NCI-H226 (cell line): Measurements from ENCODE around the gene CRY1.
"Not testable (repeated sequence)": the region's sequence is repeated elsewhere in the genome, so short reads cannot be mapped to it uniquely, and the experiment has no call there.

Experiments
- DNase-seq: peaks from one replicate; pipeline ENCODE4 v3.0.0-alpha.2; 2015

The CRY1 gene

DNA sequence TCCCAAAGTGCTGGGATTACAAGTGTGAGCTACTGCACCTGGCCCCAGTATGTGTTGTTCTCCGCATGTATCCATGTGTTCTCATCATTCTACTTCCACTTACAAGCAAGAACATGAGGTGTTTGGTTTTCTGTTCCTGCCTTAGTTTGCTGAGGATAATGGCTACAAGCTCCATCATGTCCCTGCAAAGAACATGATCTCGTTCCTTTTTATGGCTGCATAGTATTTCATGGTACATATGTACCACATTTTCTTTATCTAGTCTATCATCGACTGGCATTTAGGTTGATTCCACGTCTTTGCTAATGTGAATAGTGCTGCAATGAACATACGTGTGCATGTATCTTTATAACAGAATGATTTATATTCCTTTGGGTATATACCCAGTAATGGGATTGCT is 97.2 kb downstream of the CRY1 start:
- DNase-seq, result not testable (repeated sequence)

DNA sequence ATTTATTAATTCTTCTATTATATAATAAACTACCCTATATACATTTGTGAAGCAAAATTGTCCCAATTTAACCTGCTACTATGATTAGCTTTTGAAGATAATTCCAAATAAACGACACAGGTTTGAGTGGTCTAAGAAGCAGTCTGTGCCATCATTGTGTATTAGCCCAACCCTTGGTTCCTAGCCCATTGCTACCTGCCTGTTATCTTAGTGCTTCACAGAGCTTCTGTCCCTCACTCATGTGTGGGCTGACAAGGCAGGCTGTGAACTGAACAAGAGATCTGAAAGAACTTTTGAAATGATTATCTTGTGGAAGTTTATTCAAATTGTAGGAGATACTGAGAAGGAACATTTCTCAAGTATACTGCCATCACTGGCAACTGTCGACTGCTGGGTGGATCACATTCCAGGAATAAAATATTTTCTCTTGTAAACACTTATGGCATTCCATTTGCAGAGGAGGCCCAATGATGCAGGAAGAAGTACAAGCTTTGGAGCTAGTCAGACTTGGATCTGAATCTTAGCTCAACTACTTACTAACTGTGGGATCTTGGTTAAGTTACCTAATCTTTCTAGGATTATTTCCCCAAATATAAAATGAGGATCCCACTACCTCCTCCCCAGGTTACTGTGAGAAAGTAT is 98.6 kb downstream of the CRY1 start:
- peak; percentile 42 for DNase-seq

- DNase-seq, result no peak
Measured at GRCh38 chr12:106987846-106988245, 105.5 kb downstream of the CRY1 start.

GRCh38 chr12:106986625-106987389 is 106.5 kb downstream of the CRY1 start, which contains the start of gene MTERF2:
MTERF2 (minus strand) TSS chr12:106987146; CDS start chr12:106978714, 8,432 bp downstream.
- peak; percentile 94 for DNase-seq

- DNase-seq, result no peak
Measured at GRCh38 chr12:106986135-106986534, 107.2 kb downstream of the CRY1 start.

GRCh38 chr12:106985479-106985878 is 107.9 kb downstream of the CRY1 start:
- DNase-seq, result no peak

DNA sequence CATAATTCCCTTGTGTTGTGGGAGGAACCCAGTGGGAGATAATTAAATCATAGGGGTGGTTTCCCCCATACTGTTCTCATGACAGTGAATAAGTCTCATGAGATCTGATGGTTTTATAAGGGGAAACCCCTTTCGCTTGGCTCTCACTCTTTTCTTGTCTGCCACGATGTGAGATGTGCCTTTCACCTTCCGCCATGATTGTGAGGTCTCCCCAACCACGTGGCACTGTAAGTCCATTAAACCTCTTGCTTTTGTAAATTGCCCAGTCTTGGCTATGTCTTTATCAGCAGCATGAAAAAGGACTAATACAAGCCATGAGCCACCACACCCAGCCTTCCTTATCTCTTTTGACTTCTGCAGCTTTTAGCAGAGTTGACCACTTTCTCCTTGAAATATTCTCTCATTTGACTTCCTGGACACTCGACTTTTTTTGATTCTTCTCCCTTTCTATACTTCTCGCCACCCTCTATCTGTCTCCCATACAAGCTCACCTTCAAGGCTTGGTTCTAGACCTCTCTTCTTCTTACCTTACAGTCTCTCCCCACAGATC is 108.7 kb downstream of the CRY1 start:
- DNase-seq, result no peak

GRCh38 chr12:106982229-106982628 is 111.1 kb downstream of the CRY1 start:
- DNase-seq, result no peak

GRCh38 chr12:106981788-106982187 is 111.6 kb downstream of the CRY1 start:
- DNase-seq, result no peak

GRCh38 chr12:106980944-106981343 is 112.4 kb downstream of the CRY1 start:
- no peak for DNase-seq

GRCh38 chr12:106978035-106978800 is 115.1 kb downstream of the CRY1 start:
- peak; percentile 51 for DNase-seq

DNA sequence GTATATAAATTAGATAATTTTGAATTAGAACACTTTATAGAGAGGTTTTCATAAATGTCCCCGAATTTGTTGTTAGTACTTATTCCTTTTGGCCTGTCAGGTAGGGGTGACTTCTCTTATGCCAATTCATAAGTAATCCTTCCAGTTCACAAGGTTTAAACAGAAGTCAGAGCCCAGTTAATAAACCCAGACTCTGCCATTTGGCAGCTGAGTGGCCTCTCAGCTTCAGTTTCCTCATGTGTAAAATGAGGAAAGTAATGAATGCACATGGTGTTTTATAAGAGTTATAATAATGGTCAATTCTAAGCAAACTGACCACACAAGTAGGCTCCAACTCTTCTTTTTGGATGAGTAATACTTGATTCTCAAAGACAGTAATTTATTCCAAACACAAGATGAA is 116.7 kb downstream of the CRY1 start:
- no peak for DNase-seq

DNA sequence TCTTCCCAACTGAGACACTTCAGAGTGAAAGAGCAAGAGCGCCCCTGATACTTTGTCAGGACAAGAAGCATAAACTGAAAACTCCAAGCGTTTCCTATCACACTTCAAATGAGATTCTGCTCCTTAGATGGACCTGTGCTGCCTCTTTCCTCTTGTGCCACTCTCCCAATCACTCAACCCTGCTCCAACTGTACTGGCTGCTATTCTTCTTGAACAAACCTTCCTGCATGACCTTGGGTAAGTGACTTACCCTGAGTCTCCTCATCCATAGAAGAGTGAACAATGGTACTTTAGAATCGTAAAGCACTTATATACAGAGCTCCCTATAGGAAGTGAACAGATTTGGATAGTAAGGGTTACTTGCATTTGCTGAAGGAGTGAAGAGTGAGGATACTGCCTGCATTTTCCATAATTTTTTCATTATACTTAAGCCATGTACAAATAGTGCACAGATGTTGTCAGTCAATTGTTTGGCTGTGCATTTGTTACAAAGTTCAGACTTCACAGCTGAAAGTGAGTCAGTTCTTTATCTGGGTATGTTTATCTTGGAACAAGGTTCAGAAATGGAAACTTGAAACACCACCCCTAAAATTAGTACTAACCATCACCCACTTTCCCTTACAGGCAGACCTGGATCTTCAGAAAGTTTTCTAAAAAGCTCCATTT is 117.2 kb downstream of the CRY1 start:
- peak; percentile 58 for DNase-seq

GRCh38 chr12:106975098-106975497 is 118.3 kb downstream of the CRY1 start:
- DNase-seq, result no peak

DNA sequence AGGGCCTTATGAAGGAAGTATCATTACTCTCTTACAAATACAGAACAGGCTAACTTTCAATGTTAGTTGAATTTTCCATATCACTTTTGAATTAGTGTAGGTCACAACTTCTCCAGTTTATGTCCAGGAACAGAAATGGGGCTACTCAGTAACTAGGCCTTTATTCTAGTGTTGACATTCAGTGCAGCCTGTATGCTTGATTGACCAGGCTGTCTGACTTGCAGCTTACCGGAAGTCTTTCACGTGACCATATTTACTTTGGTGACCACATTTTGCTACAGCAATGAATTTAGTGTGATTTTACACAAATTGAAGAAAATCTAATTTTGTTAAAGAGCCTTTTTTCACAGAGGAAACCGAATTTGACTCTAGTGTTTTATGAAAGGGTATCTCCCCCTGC is 118.8 kb downstream of the CRY1 start:
- no peak for DNase-seq

DNA sequence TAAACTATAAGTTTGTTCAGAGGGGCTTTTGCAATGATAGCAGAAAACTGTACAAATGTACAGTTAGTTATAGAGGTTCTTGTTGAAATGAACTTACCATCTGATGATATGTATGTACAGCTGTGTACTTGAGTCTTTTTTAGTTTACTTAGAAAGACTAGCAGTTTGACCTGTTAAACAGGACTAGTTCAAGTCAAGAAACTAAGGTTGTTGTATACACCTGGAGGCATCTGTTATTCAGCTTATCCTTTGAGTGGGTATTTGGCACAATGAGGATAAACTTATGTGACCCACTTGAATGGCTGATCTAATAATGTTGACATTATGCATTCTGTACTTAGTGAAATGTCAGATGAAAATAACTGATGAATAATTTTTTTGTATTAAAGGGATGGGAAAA is 119.8 kb downstream of the CRY1 start:
- no peak for DNase-seq

- no peak for DNase-seq
Measured at GRCh38 chr12:106971065-106971464, 122.3 kb downstream of the CRY1 start.

DNA sequence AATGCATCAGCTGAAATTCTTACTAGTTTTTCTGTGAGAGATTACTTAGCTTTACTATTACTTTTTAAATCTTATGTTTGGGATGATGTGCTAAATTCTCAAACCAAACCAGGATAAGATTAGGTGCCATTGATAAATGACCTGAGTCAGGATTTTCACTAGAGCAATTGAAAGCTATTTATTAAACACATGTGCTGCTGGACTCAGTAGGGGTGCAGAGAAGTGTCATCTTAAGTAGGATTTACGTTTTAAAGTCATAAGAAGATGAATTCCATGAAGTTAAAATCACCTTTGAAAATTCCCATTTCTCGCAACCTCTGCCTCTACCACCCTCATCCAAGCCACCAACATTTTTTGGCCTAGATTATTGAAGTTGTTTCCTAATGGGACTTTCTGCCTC is 128.8 kb downstream of the CRY1 start:
- DNase-seq, result no peak

DNA sequence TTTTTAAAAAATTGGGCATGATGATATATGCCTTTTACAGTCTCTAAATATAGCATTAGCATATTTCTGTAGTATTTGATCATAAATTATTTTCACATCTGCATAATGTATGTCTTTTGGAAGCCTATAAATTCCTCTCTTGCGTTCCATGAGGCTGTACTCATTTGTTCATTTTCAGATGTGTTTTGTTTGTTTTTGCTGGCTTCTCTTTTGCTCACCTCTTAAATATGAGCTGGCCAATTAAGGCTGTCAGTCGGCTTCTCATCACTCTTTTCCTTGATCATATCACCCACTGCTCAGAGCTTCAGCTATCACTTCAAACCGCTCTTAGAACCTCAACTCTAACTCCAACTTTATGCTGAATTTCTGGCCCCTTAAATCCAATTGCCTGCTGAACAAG is 131.1 kb downstream of the CRY1 start:
- no peak for DNase-seq

DNA sequence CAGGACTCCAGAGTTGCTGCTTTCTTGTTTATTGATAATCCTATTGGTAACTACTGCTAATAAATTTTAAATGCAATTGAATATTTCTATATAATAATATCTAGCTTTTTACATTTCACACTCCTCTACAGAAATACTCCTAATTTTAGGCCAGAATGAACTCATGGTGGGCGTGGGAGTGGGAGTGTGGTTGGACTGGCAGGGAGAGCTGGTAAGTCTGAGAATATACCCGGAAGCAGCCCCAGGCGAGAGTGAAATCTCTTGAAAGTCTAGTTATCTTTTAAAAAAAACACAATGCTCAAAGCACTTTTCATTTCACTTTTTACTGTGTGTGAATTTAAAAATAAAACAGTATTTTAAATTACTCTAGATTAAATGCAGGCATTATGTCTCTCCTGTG is 132.9 kb downstream of the CRY1 start:
- DNase-seq, result no peak

DNA sequence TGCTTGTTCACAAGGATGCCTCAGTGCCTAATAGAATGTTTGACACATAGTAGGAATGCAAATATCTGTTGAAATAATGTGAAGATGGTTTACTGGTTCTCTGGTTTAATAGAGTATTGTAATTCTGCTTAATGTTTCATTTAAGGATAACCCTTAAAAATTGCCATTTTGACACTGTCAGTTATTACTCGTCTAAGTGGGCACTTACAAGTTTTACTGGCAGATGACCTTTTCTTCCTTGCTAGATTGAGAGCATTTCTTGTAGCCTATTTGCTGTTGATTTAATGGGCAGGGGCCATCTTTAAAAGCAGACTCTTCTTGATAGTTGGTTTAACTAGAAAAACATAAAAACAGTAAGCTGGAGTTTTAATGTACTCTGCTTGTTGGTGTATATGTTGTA is 135.8 kb downstream of the CRY1 start:
- no peak for DNase-seq

- DNase-seq, result peak; percentile 69
Measured at GRCh38 chr12:106956048-106956578, 137.2 kb downstream of the CRY1 start.
